HG03196 (cell line): ENCODE data around the gene CDKN1A.
A peak's percentile ranks its signal among the peaks of the same experiment; 100 is the strongest.
"Not testable (repeated sequence)": the region's sequence is repeated elsewhere in the genome, so short reads cannot be mapped to it uniquely, and the experiment has no call there.

Experiments
- ATAC-seq: cut with Tn5 transposase; IDR thresholded peaks from one replicate; pipeline ENCODE4 v1.9.1; 2021; ENCODE audit not compliant: unreplicated experiment

Gene CDKN1A

GRCh38 chr6:36678488-36679042 is at the start of gene CDKN1A:
CDKN1A (plus strand) TSS chr6:36678714; CDS start chr6:36684102, 5,388 bp downstream.
- peak; percentile 45 for ATAC-seq

DNA sequence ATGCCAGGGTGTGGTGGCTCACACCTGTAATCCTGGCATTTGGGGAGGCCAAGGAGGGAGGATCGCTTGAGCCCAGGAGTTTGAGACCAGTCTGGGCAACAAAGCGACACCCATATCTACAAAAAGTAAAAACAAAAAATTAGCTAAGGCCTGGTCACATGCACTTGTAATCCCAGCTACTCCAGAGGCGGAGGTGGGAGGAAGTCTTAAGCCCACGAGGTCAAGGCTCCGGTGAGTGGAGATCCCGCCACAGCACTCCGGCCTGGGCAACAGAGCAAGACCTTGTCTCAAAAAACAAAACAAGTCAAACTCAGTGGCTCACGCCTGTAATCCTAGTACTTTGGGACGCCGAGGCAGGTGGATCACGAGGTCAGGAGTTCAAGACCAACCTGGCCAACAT is 48.7 kb upstream of the CDKN1A start:
- ATAC-seq, result no peak

GRCh38 chr6:36631326-36632011 is 47.0 kb upstream of the CDKN1A start:
- ATAC-seq, result no peak

DNA sequence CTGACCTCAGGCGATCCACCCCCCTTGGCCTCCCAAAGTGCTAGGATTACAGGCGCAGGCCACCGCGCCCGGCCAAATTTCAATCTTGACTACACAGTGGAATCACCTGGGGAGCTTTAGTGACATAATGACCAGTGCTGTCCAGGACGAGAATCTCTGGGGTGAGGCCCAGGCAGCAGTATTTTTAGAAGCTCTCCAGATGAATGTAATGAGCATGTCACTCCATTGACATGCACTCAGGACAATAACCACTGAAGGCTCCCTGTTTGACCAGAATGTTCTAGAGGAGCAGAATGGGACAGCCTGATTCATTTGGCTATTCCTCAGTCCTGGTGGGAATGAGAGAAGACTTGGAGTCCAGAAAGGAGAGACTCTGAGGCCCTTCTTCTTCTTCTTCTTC is 45.1 kb upstream of the CDKN1A start:
- ATAC-seq, result no peak

DNA sequence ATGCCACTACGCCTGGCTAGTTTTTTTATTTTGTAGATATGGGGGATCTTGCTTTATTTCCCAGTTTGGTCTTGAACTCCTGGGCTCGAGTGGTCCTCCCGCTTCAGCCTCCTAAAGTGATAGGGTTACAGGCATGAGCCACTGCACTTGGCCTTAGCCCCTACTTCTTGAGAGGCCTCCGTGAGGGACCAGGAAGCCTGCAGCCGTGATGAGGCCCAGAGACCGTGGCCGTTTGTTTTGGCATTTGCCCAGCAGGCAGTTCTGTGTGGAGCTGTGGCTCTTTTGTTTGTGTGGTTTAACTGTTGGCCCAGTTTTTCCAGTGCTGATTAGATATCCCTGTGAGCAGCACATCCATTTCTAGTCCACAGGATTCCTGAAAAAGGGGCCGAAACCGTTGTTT is 44.6 kb upstream of the CDKN1A start:
- ATAC-seq, result no peak

- no peak for ATAC-seq
Measured at GRCh38 chr6:36634317-36635108, 44.0 kb upstream of the CDKN1A start.

GRCh38 chr6:36636283-36636682 is 42.2 kb upstream of the CDKN1A start:
- ATAC-seq, result no peak

DNA sequence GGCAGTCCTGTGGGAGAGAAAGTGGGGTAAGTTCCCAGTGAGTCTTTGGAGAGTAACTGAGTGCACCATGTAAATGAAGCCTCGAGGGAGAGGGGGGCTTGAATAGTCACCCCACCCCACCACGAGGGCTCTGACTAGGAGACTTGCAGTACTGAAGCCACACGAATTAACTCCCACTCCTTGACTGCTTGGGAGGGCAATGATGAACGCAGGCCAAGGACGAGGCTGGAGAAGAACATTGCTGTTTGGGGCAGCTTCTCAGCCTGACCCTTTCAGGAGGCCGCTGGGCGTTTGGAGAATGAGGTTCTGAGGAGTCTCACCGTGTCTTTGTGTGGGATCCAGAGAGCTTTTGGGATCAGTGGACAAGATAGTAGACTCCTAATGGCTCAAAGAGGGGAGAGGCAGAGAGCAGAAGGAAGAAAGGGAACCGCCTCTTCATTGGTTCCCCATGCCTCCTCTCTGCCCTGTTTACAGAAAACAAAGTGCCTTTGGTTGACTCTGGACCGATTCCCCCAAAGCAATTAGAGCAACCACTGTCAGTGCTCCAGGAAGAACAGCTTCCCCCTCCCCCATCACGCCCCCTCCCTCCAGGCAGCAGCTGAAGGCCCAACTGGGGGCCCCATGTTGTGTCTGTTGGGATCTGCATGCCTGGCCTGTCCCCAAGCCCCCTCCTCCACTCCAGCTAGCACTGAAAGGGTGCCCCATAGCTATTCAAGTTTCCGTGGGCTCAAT is 41.7 kb upstream of the CDKN1A start:
- no peak for ATAC-seq

DNA sequence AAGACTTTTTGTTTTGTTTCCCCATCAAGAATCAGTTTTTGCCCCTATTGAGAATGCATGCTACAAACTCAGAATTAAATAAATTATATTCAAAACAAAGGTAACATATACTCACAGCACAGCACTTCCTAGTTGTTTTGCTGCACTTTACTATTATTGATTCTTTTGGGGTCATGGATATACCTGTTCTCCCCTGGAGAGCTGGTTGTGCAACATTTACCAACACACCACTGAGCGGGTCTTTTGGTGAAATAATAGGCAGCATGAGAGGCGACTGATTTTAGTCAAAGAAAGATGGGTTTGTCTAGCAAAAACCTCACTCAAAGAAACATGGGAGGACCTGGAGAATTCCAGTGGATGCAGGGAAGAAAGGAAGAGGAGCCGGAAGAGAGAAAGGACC is 39.9 kb upstream of the CDKN1A start:
- ATAC-seq, result no peak

- ATAC-seq, result no peak
Measured at GRCh38 chr6:36639171-36639808, 39.2 kb upstream of the CDKN1A start.

DNA sequence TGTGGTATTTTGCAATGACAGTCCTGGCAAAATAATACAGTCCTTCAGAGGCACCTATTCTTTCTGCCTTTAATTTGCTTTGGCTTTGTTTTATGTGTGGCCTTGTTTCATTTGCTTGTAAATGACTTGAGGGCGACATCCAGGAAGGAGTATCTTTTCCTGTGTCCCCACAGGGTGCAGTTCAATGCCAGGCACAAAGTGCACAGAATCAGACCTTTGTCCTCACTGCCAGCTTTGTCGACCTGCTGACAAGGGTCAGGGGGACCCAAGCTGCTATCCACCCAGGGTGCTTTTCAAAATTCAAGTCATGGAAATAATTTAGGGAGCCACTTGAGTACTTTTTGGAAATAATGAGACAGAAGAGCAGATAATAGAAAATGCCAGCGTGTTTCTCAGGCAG is 37.0 kb upstream of the CDKN1A start:
- ATAC-seq, result no peak

GRCh38 chr6:36642913-36643817 is 35.3 kb upstream of the CDKN1A start:
- no peak for ATAC-seq

DNA sequence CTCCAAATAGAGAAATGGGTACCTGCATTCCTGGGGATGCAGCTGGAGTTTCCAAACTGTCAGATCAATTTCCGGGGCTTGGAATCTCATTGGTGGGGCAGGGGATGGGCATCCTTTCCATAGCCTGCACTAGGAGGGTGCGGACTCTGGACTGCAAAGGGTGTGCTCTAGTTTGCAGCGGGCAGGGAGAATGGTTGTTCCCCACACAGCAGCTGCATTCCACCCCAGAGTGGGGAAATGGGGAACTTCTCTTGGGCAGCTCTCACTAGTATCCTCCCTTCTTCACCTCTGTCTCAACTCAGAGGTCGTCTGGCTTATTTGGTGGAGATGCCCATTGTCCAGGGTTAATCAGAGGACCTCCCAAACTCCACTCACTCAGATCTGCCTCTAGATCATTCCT is 34.5 kb upstream of the CDKN1A start:
- ATAC-seq, result no peak

GRCh38 chr6:36649086-36649485 is 29.4 kb upstream of the CDKN1A start:
- ATAC-seq, result no peak

GRCh38 chr6:36649701-36650484 is 28.6 kb upstream of the CDKN1A start:
- no peak for ATAC-seq

DNA sequence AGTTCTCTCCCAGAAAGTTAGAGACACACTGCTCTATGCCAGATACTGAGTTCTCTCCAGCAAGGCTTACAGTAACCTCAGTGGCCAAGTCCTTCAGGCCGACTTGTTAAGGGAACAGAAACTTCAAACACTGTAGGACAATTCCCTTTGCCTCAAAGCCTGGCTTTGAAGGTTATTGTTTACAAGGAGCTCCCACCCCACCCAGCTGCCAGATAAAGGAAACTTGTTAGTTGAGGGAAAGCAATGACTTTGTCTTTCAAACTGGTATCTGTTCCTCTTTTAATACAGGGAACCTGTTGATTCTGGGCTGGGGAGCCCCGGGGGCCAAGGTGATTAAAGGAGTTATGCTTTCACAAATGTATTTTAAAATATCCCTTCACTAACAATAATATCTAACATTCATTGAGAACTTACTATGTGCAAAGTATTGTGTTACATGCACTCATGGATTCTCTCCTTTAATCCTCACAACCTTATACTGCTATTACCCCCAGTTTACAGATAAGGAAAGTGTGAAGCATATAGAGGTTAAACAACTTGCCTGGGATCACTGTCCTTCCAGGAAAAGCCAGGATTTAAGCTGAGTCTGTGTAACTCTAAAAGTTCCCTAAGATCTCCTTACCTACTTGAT is 27.6 kb upstream of the CDKN1A start:
- peak; percentile 61 for ATAC-seq

- ATAC-seq, result no peak
Measured at GRCh38 chr6:36651659-36652379, 26.7 kb upstream of the CDKN1A start.

DNA sequence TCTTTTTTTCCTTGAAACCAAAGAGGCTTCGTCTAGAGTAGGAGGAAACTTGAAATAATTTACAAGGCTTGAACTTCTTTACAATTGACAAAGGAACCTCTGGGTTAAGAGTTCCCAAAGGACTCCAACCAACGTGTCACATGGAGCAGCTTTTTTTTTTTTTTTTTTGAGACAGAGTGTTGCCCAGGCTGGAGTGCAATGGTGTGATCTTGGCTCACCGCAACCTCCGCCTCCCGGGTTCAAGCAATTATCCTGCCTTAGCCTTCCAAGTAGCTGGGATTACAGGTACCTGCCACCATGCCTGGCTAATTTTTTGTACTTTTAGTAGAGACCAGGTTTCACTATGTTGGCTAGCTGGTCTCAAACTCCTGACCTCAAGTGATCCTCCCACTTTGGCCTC is 24.0 kb upstream of the CDKN1A start:
- ATAC-seq, result not testable (repeated sequence)
